DMS 273 (cell line): ENCODE results near the gene RAPGEF4.

Experiments used
- DNase-seq: peaks from one replicate; lab custom pipeline; 2025; ENCODE audit not compliant: unreplicated experiment; lab: John Stamatoyannopoulos, UW

Gene RAPGEF4

DNA sequence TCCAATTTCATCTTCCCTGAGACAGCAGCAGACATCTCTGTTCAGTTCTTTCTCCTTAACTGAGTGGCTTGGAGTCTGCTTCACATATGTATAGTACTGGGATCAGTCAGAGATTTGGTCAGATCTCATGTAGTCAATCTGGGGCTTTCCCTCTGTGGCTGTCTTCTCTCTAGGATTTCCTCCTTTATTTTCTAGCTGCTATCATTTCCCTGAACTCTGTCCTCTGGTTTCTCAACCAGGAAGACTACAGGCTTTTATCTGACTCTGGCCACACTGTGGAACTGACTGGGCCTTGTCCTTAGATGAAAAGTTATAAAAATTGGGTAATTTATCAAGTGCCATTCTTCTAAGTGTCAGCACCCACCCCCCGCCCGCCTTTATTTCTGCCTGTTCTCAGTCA is 121.0 kb downstream of the RAPGEF4 start:
- no peak for DNase-seq

DNA sequence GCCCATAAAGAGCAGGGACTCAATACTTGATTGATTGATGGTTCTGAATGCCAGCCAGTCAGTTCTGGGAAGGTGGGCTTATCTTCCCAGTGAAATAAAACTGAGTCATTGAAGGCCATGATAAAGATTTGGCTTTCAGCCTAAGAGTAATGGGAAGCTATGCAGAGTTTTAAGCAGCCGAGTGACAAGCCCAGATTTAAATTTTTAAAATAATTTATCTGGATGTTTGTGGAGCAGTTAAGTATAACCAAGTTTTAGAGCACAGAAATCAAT is 122.8 kb downstream of the RAPGEF4 start:
- DNase-seq: no peak

DNA sequence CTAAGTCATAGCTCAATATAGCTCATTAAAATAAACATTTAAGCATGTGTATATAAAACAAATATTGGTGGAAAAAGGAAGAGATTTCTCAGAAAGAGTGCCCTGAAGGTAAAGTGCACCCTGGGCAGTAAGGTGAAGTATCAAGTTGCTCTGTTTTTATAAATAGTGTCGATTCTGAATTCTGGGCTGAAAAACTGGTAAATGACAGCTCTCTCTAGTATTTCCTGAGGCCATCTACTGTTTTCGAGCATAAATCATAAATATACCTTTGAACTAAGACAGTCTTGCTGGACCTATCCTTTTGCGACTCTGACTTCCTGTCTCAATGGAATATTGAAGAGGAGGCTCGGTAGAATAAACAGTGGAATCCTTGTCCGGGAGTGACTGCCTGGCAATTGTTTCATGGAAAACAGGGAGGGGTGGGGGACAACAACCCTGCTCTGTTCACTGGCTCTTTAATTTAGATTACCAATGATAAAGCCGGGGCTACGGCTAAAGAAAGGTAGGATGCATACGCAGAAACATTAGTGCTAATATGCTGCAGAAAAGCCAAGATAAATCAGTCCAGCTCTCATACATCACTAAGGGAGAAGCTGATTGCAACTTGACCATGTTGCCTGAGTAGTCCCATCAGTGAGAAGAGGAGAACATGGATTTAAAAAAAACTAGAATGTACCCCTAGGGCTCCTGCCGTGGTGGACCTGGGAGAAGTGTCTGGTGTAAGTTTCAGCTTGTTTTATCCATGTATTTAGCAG is 124.1 kb downstream of the RAPGEF4 start:
- no peak for DNase-seq

GRCh38 chr2:172860336-172860707 is 124.7 kb downstream of the RAPGEF4 start:
- DNase-seq: no peak

GRCh38 chr2:172861098-172861497 is 125.5 kb downstream of the RAPGEF4 start:
- no peak for DNase-seq

DNA sequence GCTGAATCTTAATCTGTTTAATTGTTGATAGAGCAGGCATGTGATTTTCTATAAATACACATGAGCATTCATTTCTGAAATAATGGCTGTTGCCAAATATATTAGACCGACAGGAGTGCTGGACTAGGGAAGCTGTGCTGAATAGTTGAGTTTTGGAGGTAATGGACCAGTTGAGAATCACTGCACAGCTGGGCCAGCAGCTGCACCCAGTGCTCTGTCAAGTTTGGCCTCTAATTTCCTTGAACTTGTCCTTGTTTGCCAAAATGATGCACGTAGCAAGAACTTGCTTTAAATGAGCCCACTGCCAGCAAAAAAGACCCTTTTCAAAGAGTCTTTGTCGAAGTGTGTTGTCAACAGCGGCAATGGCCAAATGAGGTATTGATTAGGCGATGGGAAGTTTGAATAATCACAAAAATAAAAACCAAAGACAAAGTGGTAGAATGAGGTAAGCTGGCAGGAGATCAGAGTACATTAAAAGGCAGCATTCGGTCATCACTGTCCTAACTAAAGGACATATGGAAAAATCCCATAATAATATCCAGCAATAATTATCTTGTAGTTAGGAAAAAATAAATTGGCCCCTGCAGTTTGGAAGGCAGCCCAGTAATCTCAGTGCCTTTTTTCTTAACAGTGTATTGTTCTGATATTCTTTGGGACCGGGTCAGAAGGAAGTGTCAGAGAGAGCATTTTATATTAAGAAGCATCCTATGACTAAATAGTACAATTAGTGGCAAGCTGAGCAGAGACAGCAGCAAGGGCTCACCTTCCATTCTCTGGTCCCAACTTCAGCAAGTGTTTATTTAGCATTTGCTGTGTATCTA is 126.2 kb downstream of the RAPGEF4 start:
- DNase-seq: no peak

DNA sequence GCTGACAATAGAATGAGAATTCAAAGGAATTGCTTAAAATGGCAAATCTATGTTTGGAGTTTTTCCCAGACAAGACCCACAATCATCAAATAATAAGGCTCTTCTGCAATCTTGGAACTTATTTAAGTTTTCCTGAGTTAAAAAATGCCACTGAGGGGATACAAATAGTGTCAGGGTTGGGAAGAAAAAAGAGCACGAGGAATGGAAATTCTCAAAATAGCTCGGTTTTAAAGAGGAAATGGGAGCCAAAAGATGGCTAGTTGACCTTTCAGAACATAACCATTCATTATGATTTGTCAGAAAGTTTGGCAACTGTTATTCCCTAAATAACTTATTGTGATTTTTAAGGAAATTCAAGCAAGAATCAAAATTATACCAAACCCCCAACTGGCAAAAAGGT is 127.7 kb downstream of the RAPGEF4 start:
- DNase-seq: no peak

DNA sequence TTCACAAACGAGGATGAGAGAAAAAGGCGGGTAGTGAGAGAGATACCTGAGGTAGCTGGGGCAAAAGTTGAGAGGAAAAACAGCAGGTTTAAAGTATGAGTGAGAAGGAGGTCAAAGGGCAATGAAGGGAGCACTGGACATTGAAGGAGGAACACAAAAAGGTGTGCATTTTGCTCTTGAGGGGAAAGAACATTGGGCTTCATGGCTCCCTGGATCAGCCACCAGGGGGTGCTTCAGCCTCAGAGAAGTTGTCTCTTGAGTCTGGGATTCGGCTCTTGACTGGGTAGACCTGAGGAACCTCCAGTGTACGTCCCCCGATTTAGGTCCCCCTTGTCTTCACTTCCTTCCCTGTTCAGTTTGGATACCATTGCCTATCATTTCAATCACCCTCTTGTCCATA is 128.5 kb downstream of the RAPGEF4 start:
- DNase-seq: peak; percentile 58

DNA sequence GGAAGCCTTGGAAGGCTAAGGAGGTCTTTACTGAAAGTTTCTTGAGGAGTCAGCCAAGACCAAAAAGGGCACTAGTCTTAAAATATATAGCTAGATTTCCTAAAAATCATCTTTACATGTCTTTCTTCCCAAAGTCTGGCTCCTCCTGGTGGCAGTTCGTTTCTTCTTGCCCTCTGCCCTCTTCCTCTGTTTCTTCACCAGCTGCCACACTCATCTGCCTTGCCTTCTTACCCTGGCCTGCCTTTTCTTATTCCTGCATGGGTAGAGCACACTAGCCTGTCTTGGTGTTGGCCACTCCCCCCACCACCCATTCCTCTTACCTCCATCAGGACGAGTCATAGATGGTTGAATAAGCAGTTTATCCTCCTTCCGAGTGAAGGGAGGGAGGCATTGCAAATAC is 129.8 kb downstream of the RAPGEF4 start:
- DNase-seq: no peak

- no peak for DNase-seq
Measured at GRCh38 chr2:172869861-172870260, 134.2 kb downstream of the RAPGEF4 start.

- no peak for DNase-seq
Measured at GRCh38 chr2:172870396-172870795, 134.8 kb downstream of the RAPGEF4 start.

- no peak for DNase-seq
Measured at GRCh38 chr2:172877826-172878225, 142.2 kb downstream of the RAPGEF4 start.

DNA sequence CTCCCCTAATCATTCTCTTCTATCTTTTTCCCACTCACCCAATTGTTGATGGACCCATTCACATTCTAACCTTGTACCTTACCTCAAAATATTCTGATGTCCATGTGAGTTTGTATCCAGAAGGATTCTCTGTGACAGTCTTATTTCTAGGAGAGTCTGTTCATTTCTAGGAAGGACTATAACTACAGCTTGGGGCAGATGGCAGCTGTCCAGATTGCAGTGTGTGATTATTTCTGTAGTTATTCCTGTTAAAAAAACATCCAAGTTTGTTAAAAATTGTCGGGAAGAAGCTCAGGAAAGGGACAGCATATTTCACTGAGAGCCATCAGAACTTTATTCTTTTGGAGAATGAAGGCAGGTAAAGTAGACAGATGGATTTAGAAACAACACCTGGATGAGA is 142.6 kb downstream of the RAPGEF4 start:
- no peak for DNase-seq

DNA sequence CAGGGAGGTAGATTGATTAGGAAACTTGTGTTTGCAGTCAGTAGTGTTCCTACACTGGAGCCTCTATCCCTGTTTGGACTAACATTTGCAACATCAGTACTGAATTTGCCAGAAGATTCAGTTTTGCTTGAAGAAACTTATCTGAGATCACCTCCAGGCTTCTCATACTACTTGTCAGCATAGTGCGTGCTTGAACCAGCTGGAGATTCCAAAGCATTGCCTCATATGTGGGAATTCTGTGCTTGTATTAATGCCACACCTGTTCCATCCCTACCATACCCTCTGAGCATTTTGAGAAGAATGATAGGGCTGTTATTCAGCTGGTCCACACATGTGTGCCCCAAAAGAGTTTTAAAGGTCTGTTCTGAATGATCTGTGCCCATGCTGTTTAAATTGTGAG is 148.7 kb downstream of the RAPGEF4 start:
- no peak for DNase-seq

DNA sequence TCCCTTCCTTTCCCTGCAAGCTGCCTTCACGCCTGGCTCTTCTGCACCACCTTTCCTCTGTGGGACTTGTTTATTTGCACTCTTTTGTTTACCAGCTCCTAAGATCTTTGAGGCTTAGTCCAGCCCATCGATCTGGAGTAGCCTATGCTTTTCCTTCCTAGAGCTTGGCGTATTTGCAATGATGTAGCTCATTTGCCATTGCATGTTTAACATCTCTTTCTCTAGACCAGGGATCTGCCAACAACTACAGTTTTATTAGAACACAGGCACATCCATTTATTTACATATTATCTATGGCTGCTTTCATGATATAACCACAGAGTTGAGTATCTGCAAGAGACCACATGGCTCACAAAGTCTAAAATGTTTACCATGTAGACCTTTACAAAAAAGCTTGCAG is 150.4 kb downstream of the RAPGEF4 start:
- no peak for DNase-seq

DNA sequence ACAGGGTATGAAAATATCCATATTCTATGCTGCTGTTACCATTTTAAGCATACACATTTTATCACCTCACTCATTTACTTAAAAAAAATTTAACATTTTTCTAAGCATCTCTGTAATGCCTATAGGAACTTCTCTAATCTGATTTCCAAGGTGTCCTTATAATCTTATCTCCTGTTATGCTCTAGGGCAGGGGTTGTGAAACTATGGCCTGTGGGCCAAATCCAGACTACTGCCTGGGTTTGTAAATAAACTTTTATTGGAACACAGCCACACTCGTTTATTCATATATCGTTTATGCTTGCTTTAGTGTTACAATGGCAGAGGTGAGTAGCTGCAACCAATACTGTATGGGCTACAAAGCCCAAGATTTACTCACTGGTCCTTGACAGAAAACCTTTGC is 151.6 kb downstream of the RAPGEF4 start:
- DNase-seq: no peak

- DNase-seq: no peak
Measured at GRCh38 chr2:172888714-172889669, 153.3 kb downstream of the RAPGEF4 start.

DNA sequence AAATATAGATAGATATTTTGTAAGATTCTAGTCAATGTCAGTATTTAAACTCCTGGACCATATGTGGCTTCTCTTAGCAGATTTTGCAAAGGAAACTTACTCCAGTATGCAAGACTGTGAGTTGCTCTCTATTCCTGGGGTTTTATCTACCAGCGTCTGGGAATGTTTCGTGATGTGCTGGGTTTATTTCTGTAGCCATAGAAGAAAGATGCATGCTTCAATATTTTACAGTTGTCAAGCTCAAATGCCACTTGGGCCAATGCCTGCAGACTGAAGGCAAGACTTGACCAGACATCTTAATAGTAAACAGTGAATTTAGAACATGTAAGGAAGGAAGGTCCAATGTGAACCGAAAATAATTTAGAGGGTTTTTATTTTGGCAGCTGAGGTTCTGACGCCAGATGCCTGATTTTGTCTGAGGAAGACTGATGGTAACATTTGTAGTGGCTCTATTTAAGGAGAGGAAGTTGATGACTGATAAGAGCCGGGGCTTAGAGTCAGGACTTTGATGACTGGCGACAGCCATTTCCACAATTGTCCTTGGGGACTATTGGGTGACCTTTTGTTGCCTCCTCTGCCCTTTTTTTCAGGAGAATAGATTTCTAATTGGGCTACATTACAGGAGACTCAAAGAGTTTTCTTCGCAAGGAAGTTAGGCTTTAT is 154.3 kb downstream of the RAPGEF4 start:
- DNase-seq: no peak

DNA sequence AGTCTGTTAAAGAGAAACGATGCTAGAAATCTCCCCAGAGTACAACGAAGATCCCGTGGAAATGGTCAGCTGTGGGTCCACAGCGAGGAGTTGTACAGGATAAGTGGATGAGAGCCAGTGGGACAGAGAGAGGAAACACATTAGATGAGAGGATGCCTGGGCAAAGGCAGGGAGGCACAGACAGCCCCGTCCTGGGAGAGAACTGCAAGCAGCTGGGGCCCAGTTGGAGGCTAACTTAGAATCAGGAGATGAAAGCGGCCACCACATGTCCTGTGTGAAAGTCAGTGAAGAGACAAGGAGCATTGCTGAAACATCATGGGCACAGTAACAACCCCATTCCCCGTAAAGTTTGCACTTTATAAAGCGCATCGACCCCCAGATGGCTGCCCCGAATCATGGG is 157.5 kb downstream of the RAPGEF4 start:
- no peak for DNase-seq

DNA sequence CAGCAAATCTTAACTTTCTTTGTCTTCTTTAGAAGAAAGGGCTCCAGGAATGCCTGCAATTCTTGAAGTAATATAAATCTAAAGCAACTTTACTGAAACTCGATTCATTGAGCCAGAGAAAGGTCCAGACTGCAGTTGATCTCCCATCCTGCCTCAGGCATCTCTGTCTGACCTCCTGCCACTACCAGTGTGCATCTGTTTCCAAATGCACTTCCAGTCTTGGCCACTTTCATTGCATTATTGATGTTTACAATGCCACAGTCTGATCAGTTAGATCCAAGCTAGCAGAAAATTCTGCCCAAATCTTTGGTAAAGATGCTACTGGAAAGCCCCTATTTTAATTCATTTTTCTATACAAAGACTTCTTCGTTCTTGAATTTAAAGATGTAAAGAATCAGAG is 158.0 kb downstream of the RAPGEF4 start:
- no peak for DNase-seq

DNA sequence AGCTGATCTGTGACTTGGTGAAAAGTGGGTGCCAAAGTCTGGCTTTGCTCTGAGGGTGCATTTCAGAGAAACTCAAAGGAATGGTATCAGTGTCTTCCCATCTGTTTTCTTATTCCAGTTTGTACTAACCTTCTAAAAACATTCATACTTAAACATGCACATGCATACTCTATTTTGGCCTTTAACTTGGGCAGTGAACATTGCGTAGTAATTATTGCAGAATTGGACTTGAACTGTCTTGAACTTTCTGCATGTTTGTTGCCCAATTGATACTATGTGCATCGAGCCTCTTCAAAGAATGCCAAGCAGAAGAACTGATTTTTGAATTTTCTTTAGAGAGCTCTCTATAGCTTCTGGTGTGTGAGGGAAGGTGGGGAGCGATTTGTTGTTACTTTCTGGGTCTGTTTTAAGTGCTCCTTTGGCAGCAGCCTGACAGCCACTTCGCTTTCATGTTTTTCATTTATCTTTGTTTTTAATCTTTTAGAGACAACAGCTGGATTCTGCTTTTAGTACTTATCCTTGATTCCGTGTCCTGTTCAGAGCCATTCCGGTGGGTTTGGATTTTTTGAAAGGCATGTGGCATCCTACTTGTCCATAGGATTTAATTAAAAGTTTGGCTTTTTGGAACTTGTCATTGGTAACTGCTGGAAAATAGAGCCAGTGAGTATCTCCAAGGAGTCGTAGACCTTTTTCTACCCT is 159.2 kb downstream of the RAPGEF4 start:
- DNase-seq: no peak
